CD4-positive, alpha-beta T cell treated with Interleukin-4 for 1 hour (primary cell): ENCODE results near the gene MYLIP.

Experiments used
- DNase-seq, 2 donors: peaks; one replicate each; pipeline ENCODE4 v3.0.0-alpha.2; 2020 to 2022

The MYLIP gene

DNA sequence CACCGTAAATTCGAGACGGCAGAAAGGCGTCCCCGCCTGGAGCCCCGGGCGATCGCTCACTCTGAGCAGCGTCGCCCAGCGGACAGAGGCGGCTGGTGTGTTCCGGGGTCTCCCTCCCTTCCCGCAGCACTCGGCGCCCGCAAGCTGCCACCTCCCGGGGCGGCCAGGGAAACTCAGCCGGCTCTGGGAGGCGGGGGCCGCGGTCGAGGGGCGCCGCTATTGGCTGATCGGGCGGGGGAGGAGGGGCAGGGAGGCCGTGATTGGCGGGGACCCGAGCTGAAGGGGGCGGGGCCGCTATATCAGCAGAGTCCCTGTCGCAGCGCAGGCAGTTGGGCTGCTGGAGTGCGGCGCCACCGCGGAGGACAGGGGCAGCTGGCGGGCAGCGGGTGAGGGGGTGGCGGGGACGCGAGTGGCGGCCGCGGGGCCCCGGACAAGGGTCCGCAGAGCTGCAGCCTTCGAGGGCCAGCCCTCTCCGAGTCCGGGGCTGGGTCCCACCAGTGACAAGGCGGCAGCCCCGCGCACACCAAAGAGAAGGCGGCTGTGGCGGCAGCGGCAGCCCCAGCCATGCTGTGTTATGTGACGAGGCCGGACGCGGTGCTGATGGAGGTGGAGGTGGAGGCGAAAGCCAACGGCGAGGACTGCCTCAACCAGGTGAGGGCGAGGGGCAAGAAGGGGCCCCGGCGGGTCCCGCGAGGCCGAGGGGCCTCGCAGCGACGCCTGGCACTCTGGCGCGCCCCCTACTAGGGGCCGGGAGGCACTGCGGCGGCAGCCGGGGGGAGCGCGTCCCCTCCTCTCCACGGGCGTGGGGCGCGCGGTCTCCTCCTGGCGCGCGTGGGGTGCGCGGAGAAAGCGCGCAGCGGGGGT is at the start of gene MYLIP:
Gene MYLIP (plus strand): TSS at position 328 of the 864 bp plus-strand sequence. CDS start 237 bp downstream, at position 565.
- peak; percentile 97 to 98 for DNase-seq

GRCh38 chr6:16079354-16079753 is 49.5 kb upstream of the MYLIP start:
- DNase-seq: no peak

- DNase-seq: no peak
Measured at GRCh38 chr6:16080204-16080603, 48.7 kb upstream of the MYLIP start.

DNA sequence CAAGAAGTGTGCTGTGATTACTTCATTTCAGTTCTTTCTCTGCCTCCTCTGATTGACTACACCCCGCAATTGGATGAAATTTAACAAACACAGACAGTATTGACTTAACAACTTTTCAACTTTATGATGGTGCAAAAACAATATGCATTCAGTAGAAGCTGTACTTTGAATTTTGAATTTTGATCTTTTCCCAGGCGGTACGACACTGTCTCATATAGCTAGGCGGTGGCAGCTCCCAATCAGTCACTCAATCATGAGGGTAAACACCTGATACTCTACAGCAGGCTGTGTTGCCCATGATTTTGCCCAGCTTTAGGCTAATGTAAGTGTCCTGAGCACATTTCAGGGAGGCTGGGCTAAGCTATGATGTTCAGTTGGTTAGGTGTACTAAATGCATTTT is 47.6 kb upstream of the MYLIP start:
- no peak for DNase-seq

- DNase-seq: no peak
Measured at GRCh38 chr6:16082361-16082760, 46.5 kb upstream of the MYLIP start.

DNA sequence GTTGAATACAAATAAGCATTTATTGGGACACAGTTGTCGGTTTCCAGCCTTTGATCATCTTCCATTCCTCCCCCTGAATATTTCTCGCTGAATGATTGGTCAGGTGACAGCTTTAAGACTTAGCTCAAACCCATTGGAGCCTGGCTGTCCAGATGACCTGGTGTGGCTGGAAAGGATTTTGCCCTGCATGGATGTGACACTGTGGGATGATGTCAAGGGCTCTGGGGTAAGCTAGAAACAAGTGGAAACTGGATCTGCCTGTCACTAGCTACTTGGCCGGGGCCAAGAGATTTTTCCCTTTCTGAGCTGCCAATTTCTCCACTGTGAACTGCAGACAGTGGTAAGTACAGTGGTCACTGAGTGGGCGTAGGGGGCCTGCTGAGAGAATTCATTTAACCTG is 41.9 kb upstream of the MYLIP start:
- no peak for DNase-seq

DNA sequence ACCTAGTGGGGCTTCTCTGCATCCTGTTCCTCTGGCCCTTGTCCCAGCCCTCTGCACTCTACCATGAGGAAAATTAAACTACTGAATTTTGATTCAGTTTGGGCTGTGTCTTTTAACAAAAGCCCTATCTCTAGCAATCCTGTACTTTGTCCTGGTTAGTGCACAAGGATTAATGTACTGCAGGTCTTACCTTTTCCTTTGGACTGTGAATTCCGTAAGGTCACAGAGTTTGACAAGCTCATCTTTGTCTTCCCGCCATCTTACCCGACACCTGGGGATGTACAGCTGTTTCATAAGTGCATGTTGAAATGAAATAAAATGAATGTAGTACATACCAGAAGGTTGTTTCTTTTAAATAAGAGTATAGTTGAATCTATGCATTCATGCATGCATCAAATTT is 41.5 kb upstream of the MYLIP start:
- no peak for DNase-seq

DNA sequence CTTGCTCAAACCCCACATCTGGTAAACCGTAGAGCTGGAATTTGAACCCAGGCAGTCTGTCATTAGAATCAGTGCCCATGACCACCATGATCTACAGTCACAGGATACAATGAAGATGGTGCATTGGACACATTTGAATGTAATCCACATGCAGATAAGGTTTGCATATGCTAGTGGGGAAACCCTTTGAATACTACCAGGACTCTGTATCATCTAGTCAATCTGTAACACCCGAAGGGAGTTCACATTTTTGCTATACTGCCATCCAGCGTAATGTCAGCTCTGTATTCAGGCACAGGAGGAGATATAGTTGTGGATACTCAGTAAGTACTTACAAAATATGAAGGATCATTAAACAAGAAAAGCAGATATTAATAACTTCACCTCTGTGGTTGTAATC is 40.5 kb upstream of the MYLIP start:
- DNase-seq: no peak

DNA sequence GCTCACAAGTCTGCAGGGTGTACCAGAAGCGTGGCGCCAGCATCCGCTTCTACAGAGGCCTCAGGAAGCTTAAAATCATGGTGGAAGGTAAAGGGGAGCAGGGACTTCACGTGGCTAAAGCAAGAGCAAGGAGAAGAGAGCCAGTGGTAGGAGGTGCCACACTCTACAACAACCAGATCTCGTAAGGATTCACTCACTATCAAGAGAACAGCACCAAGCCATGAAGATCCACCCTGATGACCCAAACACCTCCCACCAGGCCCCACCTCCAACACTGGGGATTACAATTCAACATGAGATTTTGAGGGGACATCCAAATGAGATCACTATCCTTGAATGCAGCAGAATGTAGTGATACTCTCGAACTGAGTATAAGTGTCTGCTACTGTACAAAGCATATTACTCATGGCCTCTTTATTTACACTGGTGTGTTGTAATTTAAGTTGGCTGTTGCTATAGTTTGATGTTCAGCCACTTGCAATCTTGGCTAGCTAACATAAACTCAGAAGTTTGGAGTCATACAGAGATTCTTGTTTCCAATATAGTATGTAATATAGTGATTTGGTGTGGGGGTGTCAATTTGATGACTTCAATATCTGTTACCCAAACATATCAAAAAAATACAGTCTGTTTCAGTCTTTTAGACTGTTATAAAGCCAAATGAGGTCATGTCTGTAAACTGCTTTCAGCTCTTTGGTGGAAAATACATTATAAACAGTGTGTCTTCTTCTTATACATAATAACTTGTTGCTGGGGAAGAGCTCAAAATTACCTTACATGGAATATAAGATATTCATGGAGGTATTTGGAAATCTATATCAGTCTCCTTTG is 39.4 kb upstream of the MYLIP start:
- no peak for DNase-seq

DNA sequence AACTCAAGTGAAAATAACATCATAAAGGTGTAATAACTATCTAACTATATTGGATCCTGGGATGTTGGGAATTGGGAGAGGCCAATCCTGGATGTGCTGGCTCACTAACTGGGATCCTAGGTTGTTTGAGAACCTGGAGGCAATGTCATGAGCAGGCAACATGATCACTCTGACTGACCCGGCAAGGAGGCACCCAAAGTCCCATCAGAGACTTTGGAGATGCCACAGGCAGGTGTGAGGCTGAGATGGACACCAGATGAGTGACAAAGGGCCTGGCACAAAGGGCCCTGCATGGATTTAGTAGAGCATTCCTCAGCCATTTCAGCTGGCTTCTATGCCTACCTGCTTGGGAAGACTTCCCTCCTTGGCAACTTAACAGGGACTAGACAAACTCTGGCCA is 38.4 kb upstream of the MYLIP start:
- no peak for DNase-seq

GRCh38 chr6:16090920-16091319 is 38.0 kb upstream of the MYLIP start:
- no peak for DNase-seq

GRCh38 chr6:16092140-16092539 is 36.7 kb upstream of the MYLIP start:
- DNase-seq: no peak

DNA sequence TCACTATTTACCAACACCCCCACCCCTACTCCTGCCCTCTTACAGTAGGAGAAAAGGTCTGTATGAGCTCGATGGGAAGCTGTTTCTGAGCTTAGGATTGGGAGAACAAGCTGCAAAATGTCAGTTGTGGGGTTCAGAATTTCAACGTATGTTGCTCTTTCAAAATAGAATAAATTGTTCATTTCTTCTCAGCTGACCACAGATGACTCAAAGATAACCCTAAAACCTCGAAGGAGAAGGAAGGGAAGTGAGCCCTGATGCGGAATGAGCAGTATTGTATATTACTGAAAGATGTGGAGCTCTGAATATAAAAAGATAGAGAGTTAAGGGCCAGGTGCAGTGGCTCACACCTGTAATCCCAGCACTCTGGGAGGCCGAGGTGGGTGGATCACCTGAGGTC is 35.9 kb upstream of the MYLIP start:
- no peak for DNase-seq

DNA sequence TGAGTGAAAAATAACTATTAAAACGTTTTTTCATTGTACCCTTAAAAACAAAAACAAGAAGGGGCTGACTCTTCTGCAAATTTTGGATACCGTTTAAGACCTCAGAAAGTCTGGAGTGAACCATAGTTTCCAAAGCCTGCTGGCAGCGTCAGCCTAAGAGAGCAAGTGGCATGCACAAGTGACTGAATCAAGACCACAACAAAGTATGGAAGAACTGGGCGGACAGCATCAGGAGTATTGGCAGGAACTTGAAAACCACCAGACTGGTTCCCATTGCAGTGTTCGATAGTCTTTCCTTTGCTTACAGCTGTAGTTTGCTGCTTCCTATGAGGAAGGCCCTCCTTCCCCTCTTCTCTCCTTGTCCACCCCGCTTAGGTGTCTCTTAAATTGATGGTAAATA is 33.7 kb upstream of the MYLIP start:
- DNase-seq: no peak

DNA sequence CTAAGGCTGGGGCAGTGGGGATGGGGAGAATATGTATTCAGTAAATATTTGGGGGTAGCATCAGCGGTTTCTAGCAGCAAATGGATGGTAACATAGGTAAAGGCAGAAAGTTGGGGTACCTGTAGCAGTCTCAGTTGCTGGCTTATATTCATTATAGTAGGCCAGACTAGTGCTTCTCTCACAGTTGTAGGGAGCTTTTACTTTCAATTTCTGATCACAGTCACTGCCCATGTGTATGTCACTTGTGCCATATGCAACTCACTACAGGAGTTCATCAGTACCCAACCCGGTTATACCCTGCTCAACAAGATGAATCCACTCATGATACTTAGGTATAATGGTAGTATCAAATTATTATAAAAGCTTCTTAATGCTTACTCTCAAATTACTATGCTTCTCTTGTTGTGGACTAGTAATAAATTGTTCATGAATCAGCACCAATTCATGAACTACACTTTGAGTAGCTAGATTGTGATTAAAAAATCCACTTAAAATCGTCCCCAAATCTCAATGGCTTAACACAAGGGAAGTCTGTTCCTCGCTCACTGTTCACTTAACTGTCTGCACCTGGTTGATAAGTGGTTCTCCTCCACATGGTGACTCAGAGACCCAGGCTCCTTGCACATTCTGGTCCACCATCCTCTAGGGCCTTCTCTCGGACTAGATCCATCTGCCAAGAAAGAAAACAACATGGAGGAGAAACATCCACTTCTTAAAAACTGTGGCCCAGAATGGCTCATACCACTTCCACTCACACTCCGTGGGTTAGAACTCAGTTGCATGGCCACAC is 31.3 kb upstream of the MYLIP start:
- DNase-seq: no peak

DNA sequence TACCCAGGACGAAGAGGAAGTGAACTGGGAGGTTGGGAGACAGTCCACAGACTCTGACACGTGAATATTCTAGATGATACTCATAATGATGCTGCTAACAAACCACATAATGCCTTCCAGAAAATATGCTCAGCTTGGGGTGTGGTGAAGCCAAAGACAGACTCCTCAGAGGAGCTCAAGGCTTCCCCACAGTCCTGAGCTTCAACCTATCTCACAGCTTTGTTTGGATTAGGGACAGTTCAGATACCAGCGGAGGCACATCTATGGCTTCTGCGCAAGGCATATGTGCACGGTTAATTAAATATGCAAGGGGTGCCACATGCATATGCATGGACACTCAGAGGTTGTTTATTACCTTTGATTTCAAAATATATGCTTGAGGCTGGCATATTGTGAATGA is 30.7 kb upstream of the MYLIP start:
- DNase-seq: no peak

GRCh38 chr6:16102208-16102607 is 26.7 kb upstream of the MYLIP start:
- DNase-seq: no peak

GRCh38 chr6:16103722-16104121 is 25.2 kb upstream of the MYLIP start:
- DNase-seq: no peak

DNA sequence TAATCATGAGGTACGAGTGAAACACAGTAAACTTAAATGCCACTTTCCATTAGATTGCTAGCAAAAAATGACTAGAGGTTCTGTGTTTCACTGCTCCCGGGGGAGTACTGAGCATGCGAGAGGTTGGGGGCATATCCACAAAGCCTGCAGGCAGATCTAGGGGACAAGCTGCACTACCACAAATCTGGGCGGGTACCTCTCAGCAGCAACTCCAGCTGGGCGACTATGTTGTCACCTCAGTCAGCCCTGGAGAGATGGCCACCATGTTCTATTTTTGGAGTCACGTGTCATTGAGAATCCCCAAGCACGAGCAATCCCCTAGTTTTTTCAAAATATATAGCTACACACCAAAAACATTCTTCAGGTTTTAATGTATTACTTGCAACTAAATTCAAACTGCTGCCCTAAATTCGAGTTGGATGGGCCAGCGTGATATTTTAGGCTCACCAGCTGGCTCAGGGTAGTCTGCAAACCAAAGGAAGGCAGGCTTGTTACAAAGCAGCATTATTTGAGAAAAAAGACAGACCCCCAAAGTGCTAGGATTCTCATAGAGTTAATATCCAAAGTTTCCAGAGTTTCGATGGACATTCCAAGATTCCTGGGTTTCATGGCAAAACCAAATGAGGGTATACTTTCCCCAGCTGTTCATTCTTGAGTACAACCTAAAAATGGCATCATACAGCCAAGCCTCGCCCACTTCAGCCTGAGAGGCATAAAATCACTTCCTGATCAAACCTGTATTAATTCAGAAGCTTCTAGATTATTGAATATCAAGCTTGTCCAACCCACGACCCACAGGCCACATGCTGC is 24.1 kb upstream of the MYLIP start:
- DNase-seq: no peak

DNA sequence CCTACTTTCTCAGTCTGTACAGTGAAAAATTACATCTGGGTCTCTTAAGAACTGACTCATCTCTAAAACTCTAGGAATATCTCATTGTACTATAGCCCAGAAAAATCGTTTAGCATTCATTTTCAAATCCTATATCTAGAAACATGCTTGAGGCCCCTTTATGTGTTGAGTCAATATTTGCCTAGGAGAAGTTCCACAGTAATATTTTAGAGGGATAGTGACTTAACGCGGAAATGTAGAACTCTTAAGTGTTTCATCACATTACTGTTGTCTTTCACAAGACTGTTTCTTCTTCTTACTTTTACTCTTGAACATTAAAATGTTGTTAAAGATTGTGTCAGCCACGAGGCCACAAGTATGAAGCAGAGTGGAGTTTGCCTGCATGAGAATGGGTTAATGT is 23.0 kb upstream of the MYLIP start:
- DNase-seq: no peak

DNA sequence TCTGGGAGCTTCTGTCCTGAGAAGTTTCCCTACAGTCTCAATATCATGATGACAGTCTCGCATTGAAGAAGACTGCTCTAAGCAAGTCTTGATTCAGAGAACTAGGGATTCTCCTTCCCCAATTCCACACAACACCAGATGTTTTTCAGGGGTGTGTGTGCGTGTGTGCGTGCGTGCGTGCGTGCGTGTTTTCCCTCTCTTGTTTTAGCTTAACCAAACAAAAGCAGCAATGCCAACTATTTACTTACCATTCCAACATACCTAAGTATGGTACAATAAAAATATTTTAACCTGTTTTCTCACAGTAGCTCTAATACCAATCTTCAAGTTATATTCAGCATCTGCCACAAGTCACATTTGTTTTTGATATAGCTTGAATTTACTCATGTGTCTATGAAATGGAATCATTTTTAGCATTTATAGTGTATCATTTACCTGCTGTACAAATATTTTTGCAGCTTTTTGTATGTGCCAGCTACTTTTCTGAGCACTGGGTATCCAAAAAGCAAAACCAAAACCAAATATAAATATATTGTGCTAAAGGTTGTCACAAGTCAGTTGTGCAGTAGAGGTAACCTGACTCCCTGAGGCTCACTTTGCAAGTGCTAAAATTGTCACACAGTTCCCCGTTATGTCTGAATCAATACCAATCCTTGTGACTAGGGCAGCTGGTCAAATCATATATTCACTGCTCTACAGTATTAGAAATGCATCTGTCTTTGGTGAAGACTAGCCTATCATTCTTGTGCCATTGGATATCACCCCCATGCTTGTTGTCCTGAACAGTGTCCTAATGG is 21.7 kb upstream of the MYLIP start:
- no peak for DNase-seq

DNA sequence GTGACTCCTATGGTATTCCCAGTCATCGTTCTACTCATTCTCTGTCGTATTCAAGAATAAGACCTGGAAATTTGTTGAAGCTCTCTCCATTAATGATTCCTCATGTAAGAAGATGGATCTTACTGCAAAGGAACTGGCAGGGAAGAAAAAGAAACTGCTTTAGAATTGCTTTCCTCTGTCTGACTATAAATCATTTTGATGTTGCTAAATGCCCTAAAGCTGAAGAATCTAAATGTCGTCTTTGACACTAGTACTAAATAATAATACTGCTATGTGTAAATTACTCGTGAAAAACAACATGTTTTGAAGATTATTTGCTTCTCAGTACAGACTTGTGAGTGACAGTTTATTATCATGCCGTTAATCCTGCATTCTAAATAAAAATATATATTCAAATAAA is 20.5 kb upstream of the MYLIP start:
- DNase-seq: no peak
